ENCODE results near the gene TIGAR.

Gene TIGAR

GRCh38 chr12:4380332-4380731, 59.3 kb downstream of the TIGAR start:
- FAIRE-seq: no peak

GRCh38 chr12:4383304-4383865, 62.4 kb downstream of the TIGAR start:
- no peak for FAIRE-seq

GRCh38 chr12:4386801-4387200, 65.8 kb downstream of the TIGAR start:
- no peak for FAIRE-seq

- FAIRE-seq: no peak
These were observed 66.6 kb downstream of the TIGAR start for GRCh38 chr12:4387607-4388006.

- FAIRE-seq: no peak
These were observed 67.0 kb downstream of the TIGAR start for GRCh38 chr12:4388032-4388431.

GRCh38 chr12:4388662-4389061, 67.6 kb downstream of the TIGAR start:
- FAIRE-seq: no peak

- FAIRE-seq: no peak
These were observed 71.3 kb downstream of the TIGAR start for GRCh38 chr12:4392223-4392742.

- no peak for FAIRE-seq
These were observed 72.2 kb downstream of the TIGAR start for GRCh38 chr12:4393211-4393610.

GRCh38 chr12:4395818-4396217, 74.8 kb downstream of the TIGAR start:
- FAIRE-seq: no peak

- no peak for FAIRE-seq
These were observed 80.1 kb downstream of the TIGAR start for GRCh38 chr12:4401117-4401516.

- FAIRE-seq: no peak
These were observed 82.0 kb downstream of the TIGAR start for GRCh38 chr12:4402996-4403395.
